B cell (primary cell): Measurements from ENCODE around the gene SH3RF1. TPM values are rescaled to one million over a fixed set of nuclear protein-coding genes. Genes with fewer than 3 reads are reported as not detected.

Experiments
- ATAC-seq: fragments of 200-7000 bp; cut with Tn5 transposase; one replicate; pipeline ENCODE4 v1.10.0; 2021; ENCODE audit warnings: low read depth, mild to moderate bottlenecking, moderate number of reproducible peaks, moderate library complexity
- CTCF ChIA-PET: fragments of 350-600 bp; sonication (Branson Sonifier 250); formaldehyde crosslinking; loops from one replicate; lab custom pipeline; 2021; ENCODE audit warnings: antibody characterized with exemption, inconsistent platforms; lab: Charles Lee
- POLR2A ChIA-PET: fragments of 350-600 bp; sonication (Branson Sonifier 250); formaldehyde crosslinking; loops from one replicate; lab custom pipeline; 2021; ENCODE audit warnings: antibody characterized with exemption; lab: Charles Lee
- DNase-seq: peaks from one replicate; pipeline ENCODE4 v3.0.0; 2013
- H2AFZ ChIP-seq: 2 replicates; pipeline ENCODE4 v1.6.1; 2012; ENCODE audit warnings: mild to moderate bottlenecking, low read depth, low read length; ENCODE audit not compliant: insufficient read depth, poor library complexity, severe bottlenecking
- H3K27ac ChIP-seq, 2 donors: 1 replicate in 1 of 2; 2 replicates in 1 of 2; pipeline ENCODE4 v1.5.1; 2012 to 2013; ENCODE audit warnings: low read length in 2 of 2, mild to moderate bottlenecking in 2 of 2, moderate library complexity in 1 of 2
- H3K27me3 ChIP-seq, 4 experiments: fragments of 200-600 bp in 1 of 4; sonication (generic) in 1 of 4; replicated peaks in 1 of 4; 1 replicate in 2 of 4; 2 replicates in 2 of 4; pipeline versions ENCODE4 v1.6.1 to v1.7.0; 2013 to 2016; ENCODE audit warnings: low read length in 3 of 4, mild to moderate bottlenecking in 2 of 4, mixed read lengths in 1 of 4, moderate library complexity in 1 of 4; ENCODE audit not compliant: insufficient read depth in 4 of 4, control insufficient read depth in 3 of 4; ENCODE audit errors: control extremely low read depth in 1 of 4
- H3K36me3 ChIP-seq, 2 experiments: replicated peaks in 1 of 2; 1 replicate in 1 of 2; 2 replicates in 1 of 2; pipeline versions ENCODE4 v1.6.1 to v1.7.1; 2013; ENCODE audit warnings: low read length in 1 of 2; ENCODE audit not compliant: insufficient read depth in 2 of 2, control insufficient read depth in 1 of 2; ENCODE audit errors: control extremely low read depth in 1 of 2, extremely low read depth in 1 of 2
- H3K4me1 ChIP-seq, 2 donors: fragments of 200-600 bp in 1 of 2; sonication (generic) in 1 of 2; 1 replicate in 1 of 2; 2 replicates in 1 of 2; pipeline versions ENCODE4 v1.5.1 to v1.6.1; 2013 to 2017; ENCODE audit warnings: low read length in 2 of 2; ENCODE audit not compliant: control insufficient read depth in 2 of 2, insufficient read depth in 2 of 2
- H3K4me2 ChIP-seq: replicated peaks from 2 replicates; pipeline ENCODE3; 2012; ENCODE audit warnings: mild to moderate bottlenecking, low read depth, low read length; ENCODE audit not compliant: poor library complexity, severe bottlenecking
- H3K4me3 ChIP-seq, 5 experiments: fragments of 200-600 bp in 1 of 5; sonication (generic) in 1 of 5; 1 replicate in 3 of 5; 2 replicates in 2 of 5; pipeline versions ENCODE4 v1.5.1 to v1.7.0; 2011 to 2016; ENCODE audit warnings: low read length in 4 of 5, mild to moderate bottlenecking in 4 of 5, low read depth in 2 of 5, control low read depth in 1 of 5, moderate library complexity in 1 of 5; ENCODE audit not compliant: insufficient read depth in 1 of 5; ENCODE audit errors: control extremely low read depth in 1 of 5, extremely low read depth in 1 of 5
- H3K79me2 ChIP-seq: fragments of 200-600 bp; sonication (generic); one replicate; pipeline ENCODE4 v1.6.0; 2016; ENCODE audit warnings: low read length; ENCODE audit not compliant: control insufficient read depth, insufficient read depth
- H3K9ac ChIP-seq: fragments of 200-600 bp; sonication (generic); 2 replicates; pipeline ENCODE4 v1.6.1; 2017; ENCODE audit warnings: mild to moderate bottlenecking, low read length, moderate library complexity
- H3K9me3 ChIP-seq, 3 donors: one replicate each; pipeline versions ENCODE4 v1.6.1 to v1.7.1; 2013; ENCODE audit warnings: low read length in 2 of 3; ENCODE audit not compliant: control insufficient read depth in 2 of 3, insufficient read depth in 1 of 3; ENCODE audit errors: control extremely low read depth in 1 of 3
- H4K20me1 ChIP-seq: 2 replicates; pipeline ENCODE4 v1.6.0; 2012; ENCODE audit warnings: mild to moderate bottlenecking, low read length; ENCODE audit not compliant: insufficient read depth, control insufficient read depth, poor library complexity, severe bottlenecking
- H3K27ac Mint-ChIP-seq: one replicate; pipeline ENCODE4 v1.8.0; 2021; ENCODE audit warnings: mixed read lengths
- H3K27me3 Mint-ChIP-seq: one replicate; pipeline ENCODE4 v1.8.0; 2021; ENCODE audit warnings: mixed read lengths
- H3K4me1 Mint-ChIP-seq: one replicate; pipeline ENCODE4 v1.8.0; 2021; ENCODE audit warnings: mixed read lengths
- H3K4me3 Mint-ChIP-seq: one replicate; pipeline ENCODE4 v1.8.0; 2021; ENCODE audit warnings: mixed read lengths
- H3K9me3 Mint-ChIP-seq: one replicate; pipeline ENCODE4 v1.8.0; 2022; ENCODE audit warnings: mixed read lengths; ENCODE audit not compliant: insufficient read depth
- CTCF ChIP-seq: fragments of 200-600 bp; IDR thresholded peaks from one replicate; pipeline ENCODE4 v1.8.0; 2022; ENCODE audit warnings: antibody characterized with exemption, mild to moderate bottlenecking
- EZH2 ChIP-seq: IDR thresholded peaks from 2 replicates; pipeline ENCODE4 v1.6.1; 2012; ENCODE audit warnings: borderline replicate concordance, low read depth, mild to moderate bottlenecking, moderate library complexity, low read length; ENCODE audit not compliant: insufficient read depth, poor library complexity, severe bottlenecking
- WGBS: methylation state at CpG from one replicate; pipeline ENCODE4 v1.1.5; 2013; ENCODE audit warnings: missing lambda C conversion rate; ENCODE audit not compliant: insufficient coverage; 5-methylcytosine and 5-hydroxymethylcytosine counted together
- intact Hi-C: fragments of 100-400 bp; cut with micrococcal nuclease; formaldehyde crosslinking; loops from one replicate; pipeline ENCODE4 v1.10.0; 2022
- polyA plus RNA-seq: library from polyadenylated mRNA; depleted of rRNA; stranded (reverse); fragments of >200 nt; gene quantifications from 2 replicates; pipeline ENCODE4 v1.2.3, GENCODE V29; 2012
- total RNA-seq, 2 donors: library from RNA; stranded (reverse); fragments of 120-200 nt in 1 of 2; gene quantifications; 1 replicate in 1 of 2; 2 replicates in 1 of 2; pipeline versions ENCODE4 v1.2.3 to v1.2.4, GENCODE V29; 2013 to 2022

Gene SH3RF1
- total and polyA plus RNA-seq, 2 donors (not counting 1 experiment from before 2014, with no cell fraction given): 2.0 to 5.4 TPM

GRCh38 chr4:169184236-169184635 is 86.5 kb downstream of the SH3RF1 start:
- Histone ChIP-seq H4K20me1 (no peaks in the 10 kb centered on the region), H3K36me3 (no peaks in the 10 kb centered on the region), H3K4me1 (peaks cover 1 to 2% of the 10 kb centered on the region in 2 donors), H3K27ac (no peak overlapping the region), H3K9ac (no peak overlapping the region), H3K4me2 (no peak overlapping the region), H3K27me3 (no peaks in the 10 kb centered on the region), H3K79me2 (no peaks in the 10 kb centered on the region), H3K9me3 (no peaks in the 10 kb centered on the region), H3K4me3 (no peak overlapping the region), H2AFZ (no peak overlapping the region)
- ChIA-PET CTCF (interaction anchor here (0.7 kb wide), 1 partner anchor 128 kb away, joined by 3 read pairs; no protein-coding TSS in a partner anchor), POLR2A (no interaction called here)
- DNase-seq (no peak), ATAC-seq (no peak)
- H3K27me3 Mint-ChIP-seq: no peaks in the 10 kb centered on the region
- H3K9me3 Mint-ChIP-seq: no peaks in the 10 kb centered on the region
- TF ChIP-seq EZH2 (no peak), CTCF (no peak)
- no peak overlapping the region for H3K4me3 Mint-ChIP-seq
- H3K27ac Mint-ChIP-seq: no peak overlapping the region
- WGBS: 90% methylated on average over 2 of the region's 3 CpGs
- H3K4me1 Mint-ChIP-seq: peaks cover 6% of the 10 kb centered on the region
- intact Hi-C loops: no loop called here

- DNase-seq (no peak), ATAC-seq (no peak)
- Histone ChIP-seq H3K79me2 (no peaks in the 10 kb centered on the region), H2AFZ (no peak overlapping the region), H3K27me3 (no peaks in the 10 kb centered on the region), H3K9ac (no peak overlapping the region), H3K27ac (no peak overlapping the region), H4K20me1 (no peaks in the 10 kb centered on the region), H3K4me1 (no peaks in the 10 kb centered on the region), H3K9me3 (no peaks in the 10 kb centered on the region), H3K4me2 (no peak overlapping the region), H3K4me3 (no peak overlapping the region), H3K36me3 (no peaks in the 10 kb centered on the region)
- no peaks in the 10 kb centered on the region for H3K27me3 Mint-ChIP-seq
- ChIA-PET CTCF (interaction anchor here (0.7 kb wide), 1 partner anchor 129 kb away, joined by 3 read pairs; no protein-coding TSS in a partner anchor), POLR2A (no interaction called here)
- intact Hi-C loops: no loop called here
- TF ChIP-seq CTCF (no peak), EZH2 (no peak)
- no peak overlapping the region for H3K27ac Mint-ChIP-seq
- H3K4me3 Mint-ChIP-seq: no peak overlapping the region
- H3K4me1 Mint-ChIP-seq: no peaks in the 10 kb centered on the region
- no peaks in the 10 kb centered on the region for H3K9me3 Mint-ChIP-seq
- no CpG with 5 or more reads among the region's 2 CpGs for WGBS
Measured at GRCh38 chr4:169183581-169183980, 87.2 kb downstream of the SH3RF1 start.
